ENCODE data around the gene BPIFB1.

The BPIFB1 gene

GRCh38 chr20:33273117-33273851 is 9.7 kb upstream of the BPIFB1 start:
- DNase-seq, result no peak

- no peak for DNase-seq
These were observed 7.8 kb upstream of the BPIFB1 start for GRCh38 chr20:33275215-33275614.

GRCh38 chr20:33275871-33276270 is 7.1 kb upstream of the BPIFB1 start:
- DNase-seq, result no peak

GRCh38 chr20:33276303-33277113 is 6.5 kb upstream of the BPIFB1 start:
- DNase-seq, result no peak

- DNase-seq, result no peak
These were observed 5.3 kb upstream of the BPIFB1 start for GRCh38 chr20:33277471-33278441.

- no peak for DNase-seq
These were observed 4.3 kb upstream of the BPIFB1 start for GRCh38 chr20:33278700-33279099.

GRCh38 chr20:33279261-33279910 is 3.6 kb upstream of the BPIFB1 start:
- no peak for DNase-seq

GRCh38 chr20:33280000-33280680 is 2.9 kb upstream of the BPIFB1 start:
- no peak for DNase-seq

GRCh38 chr20:33280775-33281174 is 2.2 kb upstream of the BPIFB1 start:
- DNase-seq, result no peak

- DNase-seq, result no peak
These were observed 1.4 kb upstream of the BPIFB1 start for GRCh38 chr20:33281550-33282146.

- DNase-seq, result no peak
These were observed 649 bp upstream of the BPIFB1 start for GRCh38 chr20:33282196-33282934.

GRCh38 chr20:33284284-33284683 is 1.3 kb downstream of the BPIFB1 start:
- no peak for DNase-seq

- no peak for DNase-seq
These were observed 1.9 kb downstream of the BPIFB1 start for GRCh38 chr20:33284937-33285336.

GRCh38 chr20:33285861-33286495 is 3.0 kb downstream of the BPIFB1 start:
- DNase-seq, result no peak

GRCh38 chr20:33287884-33288283 is 4.9 kb downstream of the BPIFB1 start:
- no peak for DNase-seq

- no peak for DNase-seq
These were observed 7.8 kb downstream of the BPIFB1 start for GRCh38 chr20:33290852-33291251.

- DNase-seq, result no peak
These were observed 8.4 kb downstream of the BPIFB1 start for GRCh38 chr20:33291416-33291815.

- DNase-seq, result peak; percentile 73
These were observed 8.9 kb downstream of the BPIFB1 start for GRCh38 chr20:33291830-33292355.

GRCh38 chr20:33296206-33296605 is 13.2 kb downstream of the BPIFB1 start:
- no peak for DNase-seq

- DNase-seq, result no peak
These were observed 15.4 kb downstream of the BPIFB1 start for GRCh38 chr20:33298391-33298790.
